Eye (tissue), 1 donor: ENCODE data around the gene CTSC.

Experiments
- DNase-seq: peaks from one replicate; pipeline ENCODE4 v3.0.0-alpha.2; 2015

CTSC gene

GRCh38 chr11:88315015-88315414 is 22.5 kb downstream of the CTSC start:
- no peak for DNase-seq

- DNase-seq = no peak
These were observed 24.1 kb downstream of the CTSC start for GRCh38 chr11:88313441-88313840.

- no peak for DNase-seq
These were observed 24.9 kb downstream of the CTSC start for GRCh38 chr11:88312628-88313027.

- no peak for DNase-seq
These were observed 27.3 kb downstream of the CTSC start for GRCh38 chr11:88310246-88310645.

- no peak for DNase-seq
These were observed 29.0 kb downstream of the CTSC start for GRCh38 chr11:88308576-88308975.

- DNase-seq = no peak
These were observed 29.6 kb downstream of the CTSC start for GRCh38 chr11:88307749-88308425.

GRCh38 chr11:88306785-88307184 is 30.8 kb downstream of the CTSC start:
- DNase-seq = no peak

- DNase-seq = no peak
These were observed 32.1 kb downstream of the CTSC start for GRCh38 chr11:88305430-88305829.

GRCh38 chr11:88304352-88304751 is 33.2 kb downstream of the CTSC start:
- DNase-seq = no peak

- no peak for DNase-seq
These were observed 34.5 kb downstream of the CTSC start for GRCh38 chr11:88303037-88303436.

GRCh38 chr11:88301488-88302140 is 35.9 kb downstream of the CTSC start:
- DNase-seq = no peak

- no peak for DNase-seq
These were observed 36.5 kb downstream of the CTSC start for GRCh38 chr11:88300888-88301487.

GRCh38 chr11:88297863-88298262 is 39.7 kb downstream of the CTSC start:
- DNase-seq = peak; percentile 22

- peak; percentile 61 for DNase-seq
These were observed 40.1 kb downstream of the CTSC start for GRCh38 chr11:88297421-88297820.

- DNase-seq = no peak
These were observed 42.5 kb downstream of the CTSC start for GRCh38 chr11:88295028-88295427.

GRCh38 chr11:88293931-88294330 is 43.6 kb downstream of the CTSC start:
- no peak for DNase-seq

- DNase-seq = no peak
These were observed 45.2 kb downstream of the CTSC start for GRCh38 chr11:88292171-88292843.

GRCh38 chr11:88288560-88288959 is 49.0 kb downstream of the CTSC start:
- DNase-seq = no peak

- DNase-seq = peak; percentile 69
These were observed 53.0 kb downstream of the CTSC start for GRCh38 chr11:88284336-88285050.

GRCh38 chr11:88282747-88283515 is 54.6 kb downstream of the CTSC start:
- no peak for DNase-seq

GRCh38 chr11:88281317-88281712 is 56.2 kb downstream of the CTSC start:
- no peak for DNase-seq

GRCh38 chr11:88280673-88281316 is 56.7 kb downstream of the CTSC start:
- DNase-seq = peak; percentile 33
